Ishikawa (cell line): ENCODE results near the gene DAAM1.

Experiments
- EGR1 ChIP-seq: IDR thresholded peaks from 2 replicates; pipeline ENCODE4 v1.6.1; 2012
- EP300 ChIP-seq: IDR thresholded peaks from 2 replicates; pipeline ENCODE4 v1.6.1; 2012; ENCODE audit warnings: borderline replicate concordance
- MAX ChIP-seq: IDR thresholded peaks from 2 replicates; pipeline ENCODE4 v1.6.1; 2012
- NFIC ChIP-seq: IDR thresholded peaks from 2 replicates; pipeline ENCODE4 v1.6.1; 2012
- RAD21 ChIP-seq: IDR thresholded peaks from 2 replicates; pipeline ENCODE4 v1.6.1; 2012; ENCODE audit warnings: low read depth
- REST ChIP-seq: IDR thresholded peaks from 2 replicates; pipeline ENCODE4 v1.6.1; 2012; ENCODE audit warnings: low read depth, mild to moderate bottlenecking

- TF ChIP-seq REST: no peak
- TF ChIP-seq NFIC: no peak
- no peak for TF ChIP-seq RAD21
- no peak for TF ChIP-seq EP300
- TF ChIP-seq EGR1: no peak
- TF ChIP-seq MAX: no peak
These were observed 78.6 kb downstream of the DAAM1 start for GRCh38 chr14:59267046-59267445.
